ENCODE measurements around the gene SBK3. TPM values are rescaled to one million over a fixed set of nuclear protein-coding genes. Genes with fewer than 3 reads are reported as not detected.
A peak's percentile ranks its signal among the peaks of the same experiment; 100 is the strongest.

Gene SBK3
- total and polyA plus RNA-seq, 2 donors (not counting 1 experiment from before 2014, with no cell fraction given): not detected

GRCh38 chr19:55504981-55505380 lies 40.4 kb downstream of the SBK3 start:
- H3K36me3 ChIP-seq (replicated peaks in 1 of 2; ENCODE audit: control extremely low read depth in 1 of 2, control insufficient read depth in 1 of 2, extremely low read depth in 1 of 2, insufficient read depth in 2 of 2, low read length in 1 of 2): no peaks in the 10 kb centered on the region
- no peak overlapping the region for H2AFZ ChIP-seq (ENCODE audit: insufficient read depth, low read depth, low read length, poor library complexity, severe bottlenecking)
- peaks cover 4 to 16% of the 10 kb centered on the region in 2 donors for H3K4me1 ChIP-seq (ENCODE audit: control insufficient read depth in 2 of 2, insufficient read depth in 2 of 2, low read length in 2 of 2)
- no peaks in the 10 kb centered on the region for H3K27me3 Mint-ChIP-seq
- CTCF ChIA-PET: interaction anchor here (0.7 to 2.7 kb wide), 15 partner anchors 10 to 1712 kb away, joined by 3 to 133 read pairs (median 6); partner anchors contain the start of genes U2AF2 and ZNF628
- H3K27ac Mint-ChIP-seq: no peak overlapping the region
- no peak overlapping the region for H3K4me2 ChIP-seq (replicated peaks; ENCODE audit: low read depth, low read length, poor library complexity, severe bottlenecking)
- H4K20me1 ChIP-seq (ENCODE audit: control insufficient read depth, insufficient read depth, low read length, poor library complexity, severe bottlenecking): no peaks in the 10 kb centered on the region
- intact Hi-C loops (cut with micrococcal nuclease): loop anchor here (1.0 to 5.0 kb wide), 4 partner anchors 12 to 203 kb away; no protein-coding TSS in a partner anchor
- ATAC-seq (ENCODE audit: low read depth) (no peak), DNase-seq (no peak)
- peaks cover 0 to 5% (median 0%) of the 10 kb centered on the region in 4 experiments for H3K27me3 ChIP-seq (replicated peaks in 1 of 4; ENCODE audit: control extremely low read depth in 1 of 4, control insufficient read depth in 3 of 4, insufficient read depth in 4 of 4, low read length in 3 of 4)
- WGBS (ENCODE audit: insufficient coverage): 86% methylated on average over 8 of the region's 11 CpGs
- no peaks in the 10 kb centered on the region for H3K9me3 Mint-ChIP-seq (ENCODE audit: insufficient read depth)
- H3K4me3 ChIP-seq (ENCODE audit: control extremely low read depth in 1 of 5, extremely low read depth in 1 of 5, insufficient read depth in 1 of 5, low read depth in 2 of 5, low read length in 4 of 5): no peak overlapping the region
- H3K9me3 ChIP-seq (ENCODE audit: control extremely low read depth in 1 of 3, control insufficient read depth in 2 of 3, insufficient read depth in 1 of 3, low read length in 2 of 3): no peaks in the 10 kb centered on the region
- peaks cover 6% of the 10 kb centered on the region for H3K79me2 ChIP-seq (ENCODE audit: control insufficient read depth, insufficient read depth, low read length)
- H3K9ac ChIP-seq (ENCODE audit: low read length): no peak overlapping the region
- no peak overlapping the region for H3K4me3 Mint-ChIP-seq
- peaks cover 16% of the 10 kb centered on the region for H3K4me1 Mint-ChIP-seq
- POLR2A ChIA-PET: interaction anchor here (0.6 to 1.2 kb wide), 4 partner anchors 29 to 363 kb away, joined by 3 to 7 read pairs (median 5); partner anchors contain the start of gene ZNF628
- TF ChIP-seq CTCF (IDR thresholded peaks at IDR 0.05) (no peak), EZH2 (IDR thresholded peaks at IDR 0.05; ENCODE audit: borderline replicate concordance, insufficient read depth, low read depth, low read length, poor library complexity, severe bottlenecking) (no peak)
- no peak overlapping the region for H3K27ac ChIP-seq (ENCODE audit: low read length in 2 of 2)

- H3K27me3 Mint-ChIP-seq: no peaks in the 10 kb centered on the region
- peaks cover 4 to 16% of the 10 kb centered on the region in 2 donors for H3K4me1 ChIP-seq (ENCODE audit: control insufficient read depth in 2 of 2, insufficient read depth in 2 of 2, low read length in 2 of 2)
- intact Hi-C loops (cut with micrococcal nuclease): loop anchor here (1.0 to 5.0 kb wide), 4 partner anchors 13 to 202 kb away; no protein-coding TSS in a partner anchor
- H3K79me2 ChIP-seq (ENCODE audit: control insufficient read depth, insufficient read depth, low read length): peaks cover 6% of the 10 kb centered on the region
- DNase-seq (no peak), ATAC-seq (ENCODE audit: low read depth) (no peak)
- ChIA-PET POLR2A (interaction anchor here (0.8 to 1.2 kb wide), 5 partner anchors 28 to 324 kb away, joined by 3 to 6 read pairs (median 5); partner anchors contain the start of genes SYT5 and ZNF628), CTCF (interaction anchor here (0.8 to 2.7 kb wide), 47 partner anchors 8 to 851 kb away, joined by 3 to 133 read pairs (median 5); partner anchors contain the start of genes CCDC106, FIZ1, HSPBP1 and ISOC2)
- no peaks in the 10 kb centered on the region for H4K20me1 ChIP-seq (ENCODE audit: control insufficient read depth, insufficient read depth, low read length, poor library complexity, severe bottlenecking)
- H3K27ac ChIP-seq (ENCODE audit: low read length in 2 of 2): peak overlapping the region; percentile 91 to 94
- H3K27ac Mint-ChIP-seq: peak overlapping the region; percentile 94
- H2AFZ ChIP-seq (ENCODE audit: insufficient read depth, low read depth, low read length, poor library complexity, severe bottlenecking): peak overlapping the region; percentile 93
- no peaks in the 10 kb centered on the region for H3K36me3 ChIP-seq (replicated peaks in 1 of 2; ENCODE audit: control extremely low read depth in 1 of 2, control insufficient read depth in 1 of 2, extremely low read depth in 1 of 2, insufficient read depth in 2 of 2, low read length in 1 of 2)
- peak overlapping the region; percentile 86 for H3K4me2 ChIP-seq (replicated peaks; ENCODE audit: low read depth, low read length, poor library complexity, severe bottlenecking)
- peak overlapping the region; percentile 93 for H3K4me3 Mint-ChIP-seq
- H3K27me3 ChIP-seq (replicated peaks in 1 of 4; ENCODE audit: control extremely low read depth in 1 of 4, control insufficient read depth in 3 of 4, insufficient read depth in 4 of 4, low read length in 3 of 4): peaks cover 0 to 4% (median 0%) of the 10 kb centered on the region in 4 experiments
- TF ChIP-seq EZH2 (IDR thresholded peaks at IDR 0.05; ENCODE audit: borderline replicate concordance, insufficient read depth, low read depth, low read length, poor library complexity, severe bottlenecking) (no peak), CTCF (IDR thresholded peaks at IDR 0.05) (peak; percentile 29)
- 37% methylated on average over 7 of the region's 13 CpGs for WGBS (ENCODE audit: insufficient coverage)
- H3K4me3 ChIP-seq (ENCODE audit: control extremely low read depth in 1 of 5, extremely low read depth in 1 of 5, insufficient read depth in 1 of 5, low read depth in 2 of 5, low read length in 4 of 5): peak overlapping the region in 4 of 5 experiments; percentile 67 to 71 (median 69)
- peak overlapping the region; percentile 64 for H3K9ac ChIP-seq (ENCODE audit: low read length)
- no peaks in the 10 kb centered on the region for H3K9me3 Mint-ChIP-seq (ENCODE audit: insufficient read depth)
- H3K9me3 ChIP-seq (ENCODE audit: control extremely low read depth in 1 of 3, control insufficient read depth in 2 of 3, insufficient read depth in 1 of 3, low read length in 2 of 3): no peaks in the 10 kb centered on the region
- peaks cover 16% of the 10 kb centered on the region for H3K4me1 Mint-ChIP-seq
These were observed 41.1 kb downstream of the SBK3 start for GRCh38 chr19:55504252-55504603.

Data from B cell (primary cell).